Measurements from ENCODE around the gene EHMT1. TPM values are rescaled to one million over a fixed set of nuclear protein-coding genes. Genes with fewer than 3 reads are reported as not detected.
A peak's percentile ranks its signal among the peaks of the same experiment; 100 is the strongest.

Gene EHMT1
- total RNA-seq, 2 experiments from 2014 or later: 80.6 to 87.8 TPM

GRCh38 chr9:137631345-137632229, 12.8 kb downstream of the EHMT1 start:
- intact Hi-C loops (cut with DNase I, micrococcal nuclease): no loop called here
- POLR2A ChIA-PET: no interaction called here
- Histone ChIP-seq H3K4me1 (ENCODE audit: insufficient read depth, low read length) (peaks cover 60% of the 10 kb centered on the region), H3K9me3 (ENCODE audit: control insufficient read depth in 1 of 2, insufficient read depth in 1 of 2, low read length in 2 of 2) (no peaks in the 10 kb centered on the region), H3K36me3 (ENCODE audit: insufficient read depth, low read length) (peaks cover 4% of the 10 kb centered on the region), H3K27me3 (ENCODE audit: control insufficient read depth in 1 of 2, insufficient read depth in 2 of 2, low read length in 2 of 2) (no peaks in the 10 kb centered on the region), H3K4me3 (ENCODE audit: low read length) (no peak overlapping the region), H3K27ac (ENCODE audit: low read depth in 1 of 2, low read length in 2 of 2) (no peak overlapping the region)
- Mint-ChIP-seq H3K27ac (peak overlapping the region; percentile 10), H3K36me3 (ENCODE audit: low read depth) (no peaks in the 10 kb centered on the region), H3K27me3 (no peaks in the 10 kb centered on the region), H3K4me3 (peak overlapping the region; percentile 25), H3K4me1 (ENCODE audit: low read depth) (peaks cover 66% of the 10 kb centered on the region), H3K9me3 (no peaks in the 10 kb centered on the region)
- ATAC-seq (ENCODE audit: poor library complexity): no peak
- CTCF ChIA-PET: no interaction called here
- no peak for DNase-seq
- TF ChIP-seq, protein P1, sequence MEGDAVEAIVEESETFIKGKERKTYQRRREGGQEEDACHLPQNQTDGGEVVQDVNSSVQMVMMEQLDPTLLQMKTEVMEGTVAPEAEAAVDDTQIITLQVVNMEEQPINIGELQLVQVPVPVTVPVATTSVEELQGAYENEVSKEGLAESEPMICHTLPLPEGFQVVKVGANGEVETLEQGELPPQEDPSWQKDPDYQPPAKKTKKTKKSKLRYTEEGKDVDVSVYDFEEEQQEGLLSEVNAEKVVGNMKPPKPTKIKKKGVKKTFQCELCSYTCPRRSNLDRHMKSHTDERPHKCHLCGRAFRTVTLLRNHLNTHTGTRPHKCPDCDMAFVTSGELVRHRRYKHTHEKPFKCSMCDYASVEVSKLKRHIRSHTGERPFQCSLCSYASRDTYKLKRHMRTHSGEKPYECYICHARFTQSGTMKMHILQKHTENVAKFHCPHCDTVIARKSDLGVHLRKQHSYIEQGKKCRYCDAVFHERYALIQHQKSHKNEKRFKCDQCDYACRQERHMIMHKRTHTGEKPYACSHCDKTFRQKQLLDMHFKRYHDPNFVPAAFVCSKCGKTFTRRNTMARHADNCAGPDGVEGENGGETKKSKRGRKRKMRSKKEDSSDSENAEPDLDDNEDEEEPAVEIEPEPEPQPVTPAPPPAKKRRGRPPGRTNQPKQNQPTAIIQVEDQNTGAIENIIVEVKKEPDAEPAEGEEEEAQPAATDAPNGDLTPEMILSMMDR (IDR thresholded peaks at IDR 0.05): no peak

DNA sequence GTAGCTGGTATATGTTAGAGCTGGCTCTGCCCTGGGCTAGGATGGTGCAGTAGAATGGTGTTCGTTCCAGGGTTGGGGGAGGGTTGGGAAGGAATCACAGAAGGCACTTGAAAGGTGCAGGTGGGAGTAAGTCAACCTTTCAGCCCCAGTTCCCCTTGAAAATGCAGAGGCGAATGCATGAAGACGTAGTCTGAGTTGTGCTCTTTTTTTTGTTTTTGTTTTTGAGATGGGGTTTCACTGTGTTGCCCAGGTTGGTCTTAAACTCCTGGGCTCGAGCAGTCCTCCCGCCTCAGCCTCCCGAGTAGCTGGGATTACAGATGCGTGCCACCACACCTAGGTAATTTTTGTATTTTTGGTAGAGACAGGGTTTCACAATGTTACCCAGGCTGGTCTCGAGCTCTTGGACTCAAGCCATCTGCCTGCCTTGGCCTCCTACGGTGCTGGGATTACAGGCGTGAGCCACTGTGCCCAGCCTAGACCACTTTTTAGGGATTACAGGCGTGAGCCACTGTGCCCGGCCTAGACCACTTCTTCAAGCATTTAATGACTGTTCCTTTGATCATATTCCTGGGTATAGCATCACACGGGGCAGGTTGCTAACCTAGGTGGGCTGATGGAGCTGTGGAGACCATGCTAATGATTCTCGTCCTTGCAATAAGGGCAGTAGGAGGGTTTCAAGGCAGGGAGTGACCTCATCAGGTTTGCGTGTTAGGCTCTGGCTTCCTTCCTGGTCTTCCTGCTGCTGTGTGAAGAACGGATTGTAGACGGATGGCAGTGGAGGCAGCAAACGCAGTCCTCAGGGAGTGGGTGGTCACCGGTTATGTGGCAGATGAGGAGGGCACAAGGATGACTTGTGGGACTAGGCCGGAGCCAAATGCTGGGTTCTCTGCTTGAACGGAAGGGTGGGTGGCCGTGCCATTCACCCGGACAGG, 13.7 kb downstream of the EHMT1 start:
- TF ChIP-seq, protein P1 (IDR thresholded peaks at IDR 0.05): no peak
- no peaks in the 10 kb centered on the region for H3K27me3 Mint-ChIP-seq
- intact Hi-C loops (cut with DNase I, micrococcal nuclease): no loop called here
- H3K27ac Mint-ChIP-seq: peak overlapping the region; percentile 10
- ATAC-seq (ENCODE audit: poor library complexity): no peak
- no peak for DNase-seq
- H3K9me3 Mint-ChIP-seq: no peaks in the 10 kb centered on the region
- ChIA-PET CTCF (no interaction called here), POLR2A (no interaction called here)
- H3K27ac ChIP-seq (ENCODE audit: low read depth in 1 of 2, low read length in 2 of 2): no peak overlapping the region
- peaks cover 52% of the 10 kb centered on the region for H3K4me1 ChIP-seq (ENCODE audit: insufficient read depth, low read length)
- H3K4me3 Mint-ChIP-seq: no peak overlapping the region
- peaks cover 68% of the 10 kb centered on the region for H3K4me1 Mint-ChIP-seq (ENCODE audit: low read depth)
- H3K36me3 ChIP-seq (ENCODE audit: insufficient read depth, low read length): peaks cover 4% of the 10 kb centered on the region
- no peaks in the 10 kb centered on the region for H3K27me3 ChIP-seq (ENCODE audit: control insufficient read depth in 1 of 2, insufficient read depth in 2 of 2, low read length in 2 of 2)
- H3K36me3 Mint-ChIP-seq (ENCODE audit: low read depth): no peaks in the 10 kb centered on the region
- no peaks in the 10 kb centered on the region for H3K9me3 ChIP-seq (ENCODE audit: control insufficient read depth in 1 of 2, insufficient read depth in 1 of 2, low read length in 2 of 2)
- no peak overlapping the region for H3K4me3 ChIP-seq (ENCODE audit: low read length)

DNA sequence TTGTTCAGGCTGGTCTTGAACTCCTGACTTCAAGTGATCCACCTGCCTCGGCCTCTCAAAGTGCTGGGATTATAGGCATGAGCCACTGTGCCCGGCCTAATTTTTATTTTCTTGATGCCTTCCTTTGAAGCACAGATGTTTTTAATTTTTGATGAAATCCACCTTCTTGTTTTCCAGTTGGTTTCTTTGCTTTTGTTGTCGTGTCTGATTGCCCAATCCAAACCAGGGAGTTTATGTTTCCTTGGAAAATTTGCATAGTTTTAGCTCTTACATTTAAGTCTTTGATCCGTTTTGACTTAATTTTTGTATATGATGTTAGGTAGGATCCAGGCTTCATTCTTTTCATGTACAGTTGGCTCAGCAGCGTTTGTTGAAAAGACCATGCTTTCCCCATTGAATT, 15.2 kb downstream of the EHMT1 start:
- TF ChIP-seq, protein P1 (IDR thresholded peaks at IDR 0.05): no peak
- no peak overlapping the region for H3K4me3 ChIP-seq (ENCODE audit: low read length)
- Mint-ChIP-seq H3K9me3 (no peaks in the 10 kb centered on the region), H3K4me3 (no peak overlapping the region), H3K4me1 (ENCODE audit: low read depth) (peaks cover 64% of the 10 kb centered on the region), H3K36me3 (ENCODE audit: low read depth) (peaks cover 3% of the 10 kb centered on the region), H3K27me3 (no peaks in the 10 kb centered on the region), H3K27ac (no peak overlapping the region)
- no peaks in the 10 kb centered on the region for H3K27me3 ChIP-seq (ENCODE audit: control insufficient read depth in 1 of 2, insufficient read depth in 2 of 2, low read length in 2 of 2)
- H3K27ac ChIP-seq (ENCODE audit: low read depth in 1 of 2, low read length in 2 of 2): no peak overlapping the region
- intact Hi-C loops (cut with DNase I, micrococcal nuclease): no loop called here
- DNase-seq: no peak
- no peaks in the 10 kb centered on the region for H3K9me3 ChIP-seq (ENCODE audit: control insufficient read depth in 1 of 2, insufficient read depth in 1 of 2, low read length in 2 of 2)
- peaks cover 44% of the 10 kb centered on the region for H3K4me1 ChIP-seq (ENCODE audit: insufficient read depth, low read length)
- ATAC-seq (ENCODE audit: poor library complexity): no peak
- peaks cover 4% of the 10 kb centered on the region for H3K36me3 ChIP-seq (ENCODE audit: insufficient read depth, low read length)
- ChIA-PET POLR2A (no interaction called here), CTCF (no interaction called here)

Data from CD4-positive, alpha-beta T cell (primary cell).